ENCODE results near the gene KIFAP3. TPM values are rescaled to one million over a fixed set of nuclear protein-coding genes. Genes with fewer than 3 reads are reported as not detected.

Gene KIFAP3
- total RNA-seq, 1 donor from 2014 or later = 35.1 TPM

GRCh38 chr1:169944621-169945020 is 129.9 kb downstream of the KIFAP3 start:
- H3K27me3 Mint-ChIP-seq (ENCODE audit: unreplicated experiment) = no peaks in the 10 kb centered on the region
- peaks cover 44% of the 10 kb centered on the region for H3K4me1 Mint-ChIP-seq (ENCODE audit: unreplicated experiment)
- no peak overlapping the region for H3K27ac Mint-ChIP-seq (ENCODE audit: unreplicated experiment)
- peaks cover 4% of the 10 kb centered on the region for H3K9me3 Mint-ChIP-seq (ENCODE audit: unreplicated experiment)
- H3K4me3 Mint-ChIP-seq (ENCODE audit: unreplicated experiment) = no peak overlapping the region
- no peak for DNase-seq (ENCODE audit: extremely low spot score, unreplicated experiment)
- H3K36me3 Mint-ChIP-seq (ENCODE audit: unreplicated experiment) = peaks cover 4% of the 10 kb centered on the region
- TF ChIP-seq CTCF (IDR thresholded peaks at IDR 0.05) = no peak

- no peak for TF ChIP-seq CTCF (IDR thresholded peaks at IDR 0.05)
- peaks cover 8% of the 10 kb centered on the region for H3K36me3 Mint-ChIP-seq (ENCODE audit: unreplicated experiment)
- peaks cover 39% of the 10 kb centered on the region for H3K4me1 Mint-ChIP-seq (ENCODE audit: unreplicated experiment)
- peaks cover 8% of the 10 kb centered on the region for H3K9me3 Mint-ChIP-seq (ENCODE audit: unreplicated experiment)
- DNase-seq (ENCODE audit: extremely low spot score, unreplicated experiment) = no peak
- H3K27me3 Mint-ChIP-seq (ENCODE audit: unreplicated experiment) = no peaks in the 10 kb centered on the region
- no peak overlapping the region for H3K27ac Mint-ChIP-seq (ENCODE audit: unreplicated experiment)
- H3K4me3 Mint-ChIP-seq (ENCODE audit: unreplicated experiment) = no peak overlapping the region
These were observed 130.4 kb downstream of the KIFAP3 start for GRCh38 chr1:169943963-169944526.

- H3K27me3 Mint-ChIP-seq (ENCODE audit: unreplicated experiment) = no peaks in the 10 kb centered on the region
- TF ChIP-seq CTCF (IDR thresholded peaks at IDR 0.05) = no peak
These were observed 132.3 kb downstream of the KIFAP3 start for GRCh38 chr1:169941982-169942830.

GRCh38 chr1:169933984-169934725 is 140.3 kb downstream of the KIFAP3 start:
- peak overlapping the region; percentile 55 for H3K27ac Mint-ChIP-seq (ENCODE audit: unreplicated experiment)

More at GRCh38 chr1:169941982-169942830, 132.3 kb downstream of the KIFAP3 start:
- Mint-ChIP-seq H3K4me1 (ENCODE audit: unreplicated experiment) (peaks cover 35% of the 10 kb centered on the region), H3K9me3 (ENCODE audit: unreplicated experiment) (peaks cover 15% of the 10 kb centered on the region), H3K36me3 (ENCODE audit: unreplicated experiment) (peaks cover 15% of the 10 kb centered on the region), H3K27ac (ENCODE audit: unreplicated experiment) (peak overlapping the region; percentile 88), H3K4me3 (ENCODE audit: unreplicated experiment) (peak overlapping the region; percentile 55)
- DNase-seq (ENCODE audit: extremely low spot score, unreplicated experiment) = no peak

More at GRCh38 chr1:169933984-169934725, 140.3 kb downstream of the KIFAP3 start:
- H3K4me1 Mint-ChIP-seq (ENCODE audit: unreplicated experiment) = peaks cover 53% of the 10 kb centered on the region
- H3K27me3 Mint-ChIP-seq (ENCODE audit: unreplicated experiment) = no peaks in the 10 kb centered on the region
- peaks cover 8% of the 10 kb centered on the region for H3K9me3 Mint-ChIP-seq (ENCODE audit: unreplicated experiment)
- H3K36me3 Mint-ChIP-seq (ENCODE audit: unreplicated experiment) = peaks cover 8% of the 10 kb centered on the region
- no peak for TF ChIP-seq CTCF (IDR thresholded peaks at IDR 0.05)
- peak overlapping the region; percentile 30 for H3K4me3 Mint-ChIP-seq (ENCODE audit: unreplicated experiment)
- no peak for DNase-seq (ENCODE audit: extremely low spot score, unreplicated experiment)
